DMS53 treated with DMSO at 0.1 percent for 48 hours (cell line): ENCODE results near the gene FCMR.
A peak's percentile ranks its signal among the peaks of the same experiment; 100 is the strongest.
"Not testable (repeated sequence)": the region's sequence is repeated elsewhere in the genome, so short reads cannot be mapped to it uniquely, and the experiment has no call there.

Source experiments
- DNase-seq: peaks from one replicate; lab custom pipeline; 2025; ENCODE audit not compliant: unreplicated experiment; lab: John Stamatoyannopoulos, UW

FCMR gene

GRCh38 chr1:206924592-206925105 is 2.9 kb upstream of the FCMR start:
- DNase-seq = no peak

- not testable (repeated sequence) for DNase-seq
Measured at GRCh38 chr1:206923961-206924557, 2.3 kb upstream of the FCMR start.

GRCh38 chr1:206923009-206923960 is 1.5 kb upstream of the FCMR start:
- DNase-seq = no peak

- no peak for DNase-seq
Measured at GRCh38 chr1:206922524-206922923, 783 bp upstream of the FCMR start.

- DNase-seq = no peak
Measured at GRCh38 chr1:206918076-206918475, 3.7 kb downstream of the FCMR start.

- DNase-seq = no peak
Measured at GRCh38 chr1:206916000-206916709, 5.6 kb downstream of the FCMR start.

- DNase-seq = no peak
Measured at GRCh38 chr1:206915030-206915735, 6.6 kb downstream of the FCMR start.

- DNase-seq = no peak
Measured at GRCh38 chr1:206913766-206914537, 7.8 kb downstream of the FCMR start.

GRCh38 chr1:206912445-206913095 is 9.2 kb downstream of the FCMR start:
- peak; percentile 92 for DNase-seq

GRCh38 chr1:206911064-206911663 is 10.6 kb downstream of the FCMR start:
- DNase-seq = peak; percentile 69

- DNase-seq = no peak
Measured at GRCh38 chr1:206909883-206910318, 11.8 kb downstream of the FCMR start.

- DNase-seq = peak; percentile 84
Measured at GRCh38 chr1:206909161-206909882, 12.4 kb downstream of the FCMR start.

- no peak for DNase-seq
Measured at GRCh38 chr1:206908038-206908437, 13.7 kb downstream of the FCMR start.

- no peak for DNase-seq
Measured at GRCh38 chr1:206907304-206907991, 14.3 kb downstream of the FCMR start.

- DNase-seq = no peak
Measured at GRCh38 chr1:206905295-206906164, 16.2 kb downstream of the FCMR start.

- no peak for DNase-seq
Measured at GRCh38 chr1:206904423-206905142, 17.2 kb downstream of the FCMR start.
